GM12878 (cell line): ENCODE measurements around the gene CACUL1.

Experiments
- CBFB ChIP-seq: IDR thresholded peaks from 2 replicates; pipeline ENCODE4 v1.6.1; 2016; ENCODE audit warnings: antibody characterized with exemption, low read depth
- EGR1 ChIP-seq, 2 experiments: IDR thresholded peaks; 1 replicate in 1 of 2; 2 replicates in 1 of 2; pipeline ENCODE4 v1.6.1; 2011 to 2012; ENCODE audit warnings: low read depth in 2 of 2, low read length in 2 of 2, borderline replicate concordance in 1 of 2, mild to moderate bottlenecking in 1 of 2, moderate library complexity in 1 of 2
- EZH2 ChIP-seq: IDR thresholded peaks from 2 replicates; pipeline ENCODE4 v1.6.1; 2012; ENCODE audit warnings: low read depth, mild to moderate bottlenecking, control low read depth, inconsistent platforms, low read length, borderline replicate concordance; ENCODE audit not compliant: control insufficient read depth
- FOXK2 ChIP-seq: fragments of 450-650 bp; IDR thresholded peaks from 2 replicates; pipeline ENCODE4 v1.6.1; 2017; ENCODE audit warnings: mild to moderate bottlenecking, moderate library complexity
- FOXM1 ChIP-seq: IDR thresholded peaks from 2 replicates; pipeline ENCODE4 v1.6.1; 2012; ENCODE audit warnings: low read depth, mild to moderate bottlenecking, inconsistent platforms, low read length, moderate library complexity
- NFYA ChIP-seq: IDR thresholded peaks from 2 replicates; pipeline ENCODE4 v1.6.1; 2011; ENCODE audit warnings: low read depth, mild to moderate bottlenecking, low read length, improper control_type of control experiment, borderline replicate concordance
- POLR2A ChIP-seq: IDR thresholded peaks from 2 replicates; pipeline ENCODE4 v1.6.1; 2011; ENCODE audit warnings: low read depth, mild to moderate bottlenecking, low read length
- SMARCA5 ChIP-seq: fragments of 450-650 bp; IDR thresholded peaks from 2 replicates; pipeline ENCODE4 v1.6.1; 2017; ENCODE audit warnings: mild to moderate bottlenecking
- SP1 ChIP-seq: IDR thresholded peaks from one replicate; pipeline ENCODE4 v1.6.1; 2011; ENCODE audit warnings: low read depth, low read length
- SUZ12 ChIP-seq: fragments of 200-600 bp; sonication (generic); IDR thresholded peaks from one replicate; pipeline ENCODE4 v1.6.1; 2018; ENCODE audit warnings: antibody characterized with exemption, mild to moderate bottlenecking; ENCODE audit not compliant: unreplicated experiment
- TF ChIP-seq, protein P1 (sequence below), 3 experiments: IDR thresholded peaks in 2 of 3; conservative IDR thresholded peaks in 1 of 3; 2 replicates each; pipeline ENCODE4 v1.5.1; 2011; ENCODE audit warnings: low read depth in 3 of 3, low read length in 3 of 3, mild to moderate bottlenecking in 3 of 3, control low read depth in 2 of 3, moderate library complexity in 2 of 3, inconsistent platforms in 1 of 3, mixed read lengths in 1 of 3; ENCODE audit not compliant: control insufficient read depth in 2 of 3, insufficient read depth in 1 of 3; ENCODE audit errors: extremely low read depth in 1 of 3
- TF ChIP-seq, protein P2 (sequence below): IDR thresholded peaks from 2 replicates; pipeline ENCODE4 v1.6.1; 2011; ENCODE audit warnings: borderline replicate concordance, low read depth, mild to moderate bottlenecking, moderate library complexity, mixed read lengths, low read length; ENCODE audit not compliant: insufficient read depth; ENCODE audit errors: extremely low read length
- TF ChIP-seq, protein P3 (sequence below): IDR thresholded peaks from 2 replicates; pipeline ENCODE4 v1.6.1; 2012; ENCODE audit warnings: low read depth, low read length, improper control_type of control experiment
- TF ChIP-seq, protein P4 (sequence below): IDR thresholded peaks from 2 replicates; pipeline ENCODE4 v1.6.1; 2011; ENCODE audit warnings: low read depth, mild to moderate bottlenecking, low read length, moderate library complexity, borderline replicate concordance; ENCODE audit errors: extremely low read depth

DNA sequence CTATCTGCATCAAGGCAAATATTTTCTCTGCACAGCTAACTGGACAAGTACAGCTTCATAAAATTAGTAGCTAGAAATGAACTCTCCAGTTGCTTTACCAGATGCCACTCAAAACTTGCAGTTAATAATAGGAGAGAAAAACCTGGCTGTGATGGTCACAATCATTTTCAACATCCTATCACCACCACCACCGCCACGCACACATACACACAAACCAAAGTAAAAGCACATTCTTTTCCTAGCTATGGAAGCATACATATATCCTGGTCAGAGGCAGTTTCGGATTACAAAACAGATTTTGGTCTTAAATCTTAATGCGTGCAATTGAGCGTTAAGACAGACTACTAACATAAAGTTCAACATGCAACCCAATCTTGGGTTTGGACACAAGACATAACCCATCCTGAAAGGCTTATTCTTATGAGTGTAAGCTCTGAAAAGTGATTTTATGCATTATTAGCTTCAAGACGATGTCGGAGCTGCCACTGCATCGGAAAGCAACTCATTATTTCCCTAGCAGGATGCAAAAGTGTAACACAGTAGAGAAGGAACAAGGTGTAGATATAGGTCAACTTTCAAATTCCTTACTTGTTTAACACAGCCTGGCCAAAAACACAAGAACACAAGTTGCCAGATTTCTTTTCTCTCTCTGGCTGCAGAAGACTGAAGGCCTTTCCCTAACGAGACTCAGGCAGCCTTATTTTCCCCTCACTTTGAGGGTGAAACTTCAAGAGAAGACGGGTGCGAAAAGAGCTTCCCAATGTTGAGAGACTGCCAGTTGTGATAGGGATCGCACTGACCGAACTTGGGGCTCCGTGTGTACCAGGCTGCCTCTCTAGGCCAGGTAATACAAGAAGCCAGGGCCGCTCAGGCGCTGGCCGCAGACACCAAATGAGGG, 1.2 kb downstream of the CACUL1 start:
- TF ChIP-seq, protein P1, sequence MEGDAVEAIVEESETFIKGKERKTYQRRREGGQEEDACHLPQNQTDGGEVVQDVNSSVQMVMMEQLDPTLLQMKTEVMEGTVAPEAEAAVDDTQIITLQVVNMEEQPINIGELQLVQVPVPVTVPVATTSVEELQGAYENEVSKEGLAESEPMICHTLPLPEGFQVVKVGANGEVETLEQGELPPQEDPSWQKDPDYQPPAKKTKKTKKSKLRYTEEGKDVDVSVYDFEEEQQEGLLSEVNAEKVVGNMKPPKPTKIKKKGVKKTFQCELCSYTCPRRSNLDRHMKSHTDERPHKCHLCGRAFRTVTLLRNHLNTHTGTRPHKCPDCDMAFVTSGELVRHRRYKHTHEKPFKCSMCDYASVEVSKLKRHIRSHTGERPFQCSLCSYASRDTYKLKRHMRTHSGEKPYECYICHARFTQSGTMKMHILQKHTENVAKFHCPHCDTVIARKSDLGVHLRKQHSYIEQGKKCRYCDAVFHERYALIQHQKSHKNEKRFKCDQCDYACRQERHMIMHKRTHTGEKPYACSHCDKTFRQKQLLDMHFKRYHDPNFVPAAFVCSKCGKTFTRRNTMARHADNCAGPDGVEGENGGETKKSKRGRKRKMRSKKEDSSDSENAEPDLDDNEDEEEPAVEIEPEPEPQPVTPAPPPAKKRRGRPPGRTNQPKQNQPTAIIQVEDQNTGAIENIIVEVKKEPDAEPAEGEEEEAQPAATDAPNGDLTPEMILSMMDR (IDR thresholded peaks at IDR 0.05 in 2 of 3, conservative IDR thresholded peaks at IDR 0.05 in 1 of 3; ENCODE audit: control insufficient read depth in 2 of 3, extremely low read depth in 1 of 3, insufficient read depth in 1 of 3, low read depth in 3 of 3, low read length in 3 of 3) = no peak
- TF ChIP-seq, protein P2, sequence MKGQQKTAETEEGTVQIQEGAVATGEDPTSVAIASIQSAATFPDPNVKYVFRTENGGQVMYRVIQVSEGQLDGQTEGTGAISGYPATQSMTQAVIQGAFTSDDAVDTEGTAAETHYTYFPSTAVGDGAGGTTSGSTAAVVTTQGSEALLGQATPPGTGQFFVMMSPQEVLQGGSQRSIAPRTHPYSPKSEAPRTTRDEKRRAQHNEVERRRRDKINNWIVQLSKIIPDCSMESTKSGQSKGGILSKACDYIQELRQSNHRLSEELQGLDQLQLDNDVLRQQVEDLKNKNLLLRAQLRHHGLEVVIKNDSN = no peak
- TF ChIP-seq, protein P3, sequence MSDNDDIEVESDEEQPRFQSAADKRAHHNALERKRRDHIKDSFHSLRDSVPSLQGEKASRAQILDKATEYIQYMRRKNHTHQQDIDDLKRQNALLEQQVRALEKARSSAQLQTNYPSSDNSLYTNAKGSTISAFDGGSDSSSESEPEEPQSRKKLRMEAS = no peak
- no peak for TF ChIP-seq EGR1 (IDR thresholded peaks at IDR 0.05; ENCODE audit: borderline replicate concordance in 1 of 2, low read depth in 2 of 2, low read length in 2 of 2)
- TF ChIP-seq EZH2 = no peak
- TF ChIP-seq CBFB = no peak
- no peak for TF ChIP-seq NFYA
- TF ChIP-seq FOXK2 = no peak
- TF ChIP-seq SP1 = no peak
- TF ChIP-seq POLR2A = no peak
- no peak for TF ChIP-seq SUZ12
- TF ChIP-seq, protein P4, sequence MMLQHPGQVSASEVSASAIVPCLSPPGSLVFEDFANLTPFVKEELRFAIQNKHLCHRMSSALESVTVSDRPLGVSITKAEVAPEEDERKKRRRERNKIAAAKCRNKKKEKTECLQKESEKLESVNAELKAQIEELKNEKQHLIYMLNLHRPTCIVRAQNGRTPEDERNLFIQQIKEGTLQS = no peak
- no peak for TF ChIP-seq SMARCA5
- no peak for TF ChIP-seq FOXM1
